SK-N-SH (cell line): ENCODE results near the gene TRIM29. TPM values are rescaled to one million over a fixed set of nuclear protein-coding genes. Genes with fewer than 3 reads are reported as not detected.

Source experiments
- CTCF ChIA-PET: fragments of 300-600, 350-600 bp; formaldehyde crosslinking; extraction: SDS; loops from one replicate; lab custom pipeline; 2021; lab: Yijun Ruan, JAX
- POLR2A ChIA-PET: fragments of 350-600 bp; sonication (Branson Sonifier 250); formaldehyde crosslinking; extraction: SDS; loops from one replicate; lab custom pipeline; 2020; ENCODE audit warnings: antibody characterized with exemption, inconsistent platforms; lab: Yijun Ruan, JAX
- DNase-seq: peaks from one replicate; pipeline ENCODE4 v3.0.0; 2012
- H2AFZ ChIP-seq: fragments of 200-600 bp; sonication (generic); 2 replicates; pipeline ENCODE4 v1.8.1; 2016; ENCODE audit warnings: antibody characterized with exemption, mild to moderate bottlenecking, low read depth
- H3F3A ChIP-seq: fragments of 200-600 bp; sonication (generic); replicated peaks from 2 replicates; pipeline ENCODE3; 2016; ENCODE audit warnings: antibody characterized with exemption, mild to moderate bottlenecking; ENCODE audit not compliant: insufficient read depth
- H3K27ac ChIP-seq, 2 experiments: fragments of 200-500 bp in 1 of 2; fragments of 200-600 bp in 1 of 2; sonication (Bioruptor generic) in 1 of 2; sonication (generic), shearing (Covaris generic) in 1 of 2; 2 replicates each; pipeline versions ENCODE4 v1.5.1 to v1.6.1; 2014 to 2016; ENCODE audit warnings: low read depth in 2 of 2, inconsistent platforms in 1 of 2, low read length in 1 of 2, mild to moderate bottlenecking in 1 of 2, mixed read lengths in 1 of 2
- H3K27me3 ChIP-seq: fragments of 200-600 bp; sonication (generic), shearing (Covaris generic); 2 replicates; pipeline ENCODE4 v1.6.1; 2016; ENCODE audit warnings: mixed run types; ENCODE audit not compliant: insufficient read depth
- H3K36me3 ChIP-seq, 2 experiments: fragments of 200-500 bp in 1 of 2; fragments of 200-600 bp in 1 of 2; sonication (Bioruptor generic) in 1 of 2; sonication (generic) in 1 of 2; replicated peaks in 1 of 2; 2 replicates each; pipeline versions ENCODE3 to v1.5.1; 2014 to 2016; ENCODE audit warnings: low read length in 1 of 2, mild to moderate bottlenecking in 1 of 2; ENCODE audit not compliant: insufficient read depth in 2 of 2, control insufficient read depth in 1 of 2
- H3K4me1 ChIP-seq, 2 experiments: fragments of 200-500 bp in 1 of 2; fragments of 200-600 bp in 1 of 2; sonication (Bioruptor generic) in 1 of 2; sonication (generic), shearing (Covaris generic) in 1 of 2; 2 replicates each; pipeline versions ENCODE4 v1.5.1 to v1.6.1; 2014 to 2016; ENCODE audit warnings: low read depth in 1 of 2, low read length in 1 of 2, mixed run types in 1 of 2; ENCODE audit not compliant: insufficient read depth in 2 of 2, control insufficient read depth in 1 of 2
- H3K4me2 ChIP-seq: fragments of 200-600 bp; sonication (generic), shearing (Covaris generic); 2 replicates; pipeline ENCODE4 v1.6.1; 2017; ENCODE audit warnings: mixed run types
- H3K4me3 ChIP-seq, 2 experiments: fragments of 200-500 bp in 1 of 2; fragments of 200-600 bp in 1 of 2; sonication (Bioruptor generic) in 1 of 2; sonication (generic), shearing (Covaris generic) in 1 of 2; 2 replicates each; pipeline versions ENCODE4 v1.5.1 to v1.8.1; 2014 to 2016; ENCODE audit warnings: low read depth in 2 of 2, inconsistent platforms in 1 of 2, low read length in 1 of 2, mild to moderate bottlenecking in 1 of 2, mixed read lengths in 1 of 2, moderate library complexity in 1 of 2
- H3K79me2 ChIP-seq: fragments of 200-600 bp; sonication (generic); 2 replicates; pipeline ENCODE4 v1.8.1; 2017; ENCODE audit warnings: mild to moderate bottlenecking; ENCODE audit not compliant: insufficient read depth
- H3K9ac ChIP-seq: fragments of 200-600 bp; sonication (generic); 2 replicates; pipeline ENCODE4 v1.6.1; 2017; ENCODE audit warnings: mixed run types
- H3K9me2 ChIP-seq: fragments of 200-600 bp; sonication (generic); 2 replicates; pipeline ENCODE4 v1.6.1; 2017; ENCODE audit warnings: mixed run types
- H3K9me3 ChIP-seq: fragments of 200-600 bp; sonication (generic); 2 replicates; pipeline ENCODE4 v1.6.1; 2017; ENCODE audit warnings: mixed run types, mild to moderate bottlenecking, moderate library complexity
- H4K20me1 ChIP-seq: fragments of 200-600 bp; sonication (generic); 2 replicates; pipeline ENCODE4 v1.6.1; 2017; ENCODE audit warnings: mild to moderate bottlenecking, mixed run types; ENCODE audit not compliant: insufficient read depth
- CHD2 ChIP-seq: fragments of 150-350 bp; IDR thresholded peaks from 2 replicates; pipeline ENCODE4 v1.6.1; 2018; ENCODE audit warnings: low read length; ENCODE audit not compliant: partially characterized antibody
- ELF1 ChIP-seq: IDR thresholded peaks from 2 replicates; pipeline ENCODE4 v1.4.0; 2012
- EZH2phosphoT487 ChIP-seq: fragments of 200-600 bp; sonication (generic); IDR thresholded peaks from 2 replicates; pipeline ENCODE4 v1.6.1; 2017; ENCODE audit warnings: low read depth, mixed run types, mild to moderate bottlenecking, antibody characterized with exemption, moderate library complexity, borderline replicate concordance
- FOSL2 ChIP-seq: IDR thresholded peaks from 2 replicates; pipeline ENCODE4 v1.4.0; 2012; ENCODE audit warnings: low read depth, mild to moderate bottlenecking, moderate library complexity, borderline replicate concordance
- MEF2A ChIP-seq: IDR thresholded peaks from 2 replicates; pipeline ENCODE4 v1.4.0; 2012; ENCODE audit warnings: low read depth, borderline replicate concordance
- MXI1 ChIP-seq: IDR thresholded peaks from 2 replicates; pipeline ENCODE4 v1.6.1; 2012; ENCODE audit warnings: mild to moderate bottlenecking, low read depth, low read length, improper control_type of control experiment
- NFIC ChIP-seq: IDR thresholded peaks from 2 replicates; pipeline ENCODE4 v1.4.0; 2012; ENCODE audit warnings: borderline replicate concordance
- WGBS: methylation state at CpG from one replicate; pipeline ENCODE4 v1.1.6; 2017; ENCODE audit warnings: low lambda C conversion rate; 5-methylcytosine and 5-hydroxymethylcytosine counted together
- polyA plus RNA-seq, 3 experiments: library from polyadenylated mRNA; depleted of rRNA; stranded (reverse); fragments of >200 nt; gene quantifications; 2 replicates each; pipeline ENCODE4 v1.2.3, GENCODE V29; 2012
- TF ChIP-seq, protein P1 (sequence below): IDR thresholded peaks from 2 replicates; pipeline ENCODE4; 2012
- TF ChIP-seq, protein P2 (sequence below): fragments of 150-350 bp; IDR thresholded peaks from 2 replicates; pipeline ENCODE4 v1.6.1; 2016; ENCODE audit warnings: mild to moderate bottlenecking, low read depth, low read length
- TF ChIP-seq, protein P3 (sequence below): fragments of 150-350 bp; IDR thresholded peaks from 2 replicates; pipeline ENCODE4 v1.6.1; 2017; ENCODE audit warnings: antibody characterized with exemption, low read length, low read depth, borderline replicate concordance
- TF ChIP-seq, protein P4 (sequence below): IDR thresholded peaks from 2 replicates; pipeline ENCODE4 v1.4.0; 2012; ENCODE audit warnings: low read depth

Gene TRIM29
- polyA plus RNA-seq, 1 of the 3 experiments (the other 2 are of a cell fraction) = 0.03 TPM

DNA sequence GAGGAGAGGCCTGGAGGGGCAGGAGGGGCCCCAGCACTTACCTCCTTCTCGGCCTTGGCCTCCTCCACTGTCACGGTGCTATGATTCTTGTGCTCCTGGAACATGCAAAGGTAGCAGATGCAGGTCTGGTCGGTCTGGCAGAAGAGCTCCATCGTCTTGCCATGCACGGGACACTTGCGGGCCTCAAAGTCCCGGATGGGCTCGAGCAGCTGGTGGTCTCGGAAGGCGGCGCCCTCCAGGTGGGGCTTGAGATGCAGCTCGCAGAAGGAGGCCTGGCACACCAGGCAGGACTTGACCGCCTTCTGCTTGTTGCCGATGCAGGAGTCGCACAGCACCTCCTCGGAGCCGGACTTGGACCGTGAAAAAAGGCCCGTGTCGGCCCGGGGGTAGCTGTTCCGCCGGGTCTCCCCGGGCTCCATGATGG, 714 bp downstream of the TRIM29 start:
- H2AFZ ChIP-seq = no peak overlapping the region
- no peaks in the 10 kb centered on the region for H3K9me2 ChIP-seq
- H3K4me2 ChIP-seq = no peak overlapping the region
- peak; percentile 5 for DNase-seq
- no peaks in the 10 kb centered on the region; the same call in 1 of the 2 replicates for H3K27me3 ChIP-seq
- ChIA-PET POLR2A (no interaction called here), CTCF (interaction anchor here (0.6 to 3.5 kb wide), 6 partner anchors 10 to 603 kb away, joined by 3 to 18 read pairs (median 3); no protein-coding TSS in a partner anchor)
- no peak overlapping the region for H3K27ac ChIP-seq
- H3F3A ChIP-seq = no peaks in the 10 kb centered on the region
- TF ChIP-seq, protein P1, sequence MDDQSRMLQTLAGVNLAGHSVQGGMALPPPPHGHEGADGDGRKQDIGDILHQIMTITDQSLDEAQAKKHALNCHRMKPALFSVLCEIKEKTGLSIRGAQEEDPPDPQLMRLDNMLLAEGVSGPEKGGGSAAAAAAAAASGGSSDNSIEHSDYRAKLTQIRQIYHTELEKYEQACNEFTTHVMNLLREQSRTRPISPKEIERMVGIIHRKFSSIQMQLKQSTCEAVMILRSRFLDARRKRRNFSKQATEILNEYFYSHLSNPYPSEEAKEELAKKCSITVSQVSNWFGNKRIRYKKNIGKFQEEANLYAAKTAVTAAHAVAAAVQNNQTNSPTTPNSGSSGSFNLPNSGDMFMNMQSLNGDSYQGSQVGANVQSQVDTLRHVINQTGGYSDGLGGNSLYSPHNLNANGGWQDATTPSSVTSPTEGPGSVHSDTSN = no peak
- TF ChIP-seq FOSL2 (no peak), MXI1 (no peak), NFIC (no peak), MEF2A (no peak), EZH2phosphoT487 (no peak), CHD2 (no peak), ELF1 (no peak)
- TF ChIP-seq, protein P2, sequence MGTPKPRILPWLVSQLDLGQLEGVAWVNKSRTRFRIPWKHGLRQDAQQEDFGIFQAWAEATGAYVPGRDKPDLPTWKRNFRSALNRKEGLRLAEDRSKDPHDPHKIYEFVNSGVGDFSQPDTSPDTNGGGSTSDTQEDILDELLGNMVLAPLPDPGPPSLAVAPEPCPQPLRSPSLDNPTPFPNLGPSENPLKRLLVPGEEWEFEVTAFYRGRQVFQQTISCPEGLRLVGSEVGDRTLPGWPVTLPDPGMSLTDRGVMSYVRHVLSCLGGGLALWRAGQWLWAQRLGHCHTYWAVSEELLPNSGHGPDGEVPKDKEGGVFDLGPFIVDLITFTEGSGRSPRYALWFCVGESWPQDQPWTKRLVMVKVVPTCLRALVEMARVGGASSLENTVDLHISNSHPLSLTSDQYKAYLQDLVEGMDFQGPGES = no peak
- TF ChIP-seq, protein P3, sequence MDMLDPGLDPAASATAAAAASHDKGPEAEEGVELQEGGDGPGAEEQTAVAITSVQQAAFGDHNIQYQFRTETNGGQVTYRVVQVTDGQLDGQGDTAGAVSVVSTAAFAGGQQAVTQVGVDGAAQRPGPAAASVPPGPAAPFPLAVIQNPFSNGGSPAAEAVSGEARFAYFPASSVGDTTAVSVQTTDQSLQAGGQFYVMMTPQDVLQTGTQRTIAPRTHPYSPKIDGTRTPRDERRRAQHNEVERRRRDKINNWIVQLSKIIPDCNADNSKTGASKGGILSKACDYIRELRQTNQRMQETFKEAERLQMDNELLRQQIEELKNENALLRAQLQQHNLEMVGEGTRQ = no peak
- TF ChIP-seq, protein P4, sequence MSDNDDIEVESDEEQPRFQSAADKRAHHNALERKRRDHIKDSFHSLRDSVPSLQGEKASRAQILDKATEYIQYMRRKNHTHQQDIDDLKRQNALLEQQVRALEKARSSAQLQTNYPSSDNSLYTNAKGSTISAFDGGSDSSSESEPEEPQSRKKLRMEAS = no peak
- no peaks in the 10 kb centered on the region for H3K36me3 ChIP-seq
- H3K9me3 ChIP-seq = no peaks in the 10 kb centered on the region
- H3K79me2 ChIP-seq = no peaks in the 10 kb centered on the region
- no peak overlapping the region for H3K9ac ChIP-seq
- WGBS = 77% methylated on average over 21 of the region's 24 CpGs
- no peaks in the 10 kb centered on the region for H4K20me1 ChIP-seq
- H3K4me1 ChIP-seq = peaks cover 0 to 30% of the 10 kb centered on the region in 2 experiments; a peak in 1 of 4 replicates
- H3K4me3 ChIP-seq = no peak overlapping the region

DNA sequence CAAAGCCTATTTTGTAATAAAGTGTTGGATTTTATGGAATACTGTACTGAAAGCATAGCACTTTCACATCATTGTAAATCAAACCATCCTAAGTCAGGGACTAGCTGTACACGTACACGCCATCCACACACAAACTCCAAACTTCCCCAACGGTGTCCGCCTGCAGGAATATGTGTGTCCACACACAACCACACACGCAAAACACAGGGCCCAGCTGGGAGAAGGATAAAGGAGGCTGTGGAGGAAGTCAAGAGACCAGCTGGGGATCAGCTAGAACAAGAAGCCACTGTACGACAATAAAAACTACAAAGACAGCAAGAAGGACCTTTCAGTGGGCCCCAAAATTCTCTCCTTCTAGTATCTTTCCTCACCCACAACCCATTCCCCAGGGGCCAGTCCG, 1.6 kb downstream of the TRIM29 start:
- TF ChIP-seq, protein P2 = no peak
- CTCF ChIA-PET = interaction anchor here (1.8 to 3.5 kb wide), 3 partner anchors 28 to 163 kb away, joined by 5 to 18 read pairs (median 6); no protein-coding TSS in a partner anchor

More for the DNA sequence above, 1.6 kb downstream of the TRIM29 start:
- Histone ChIP-seq H3F3A (no peaks in the 10 kb centered on the region), H2AFZ (no peak overlapping the region), H3K27me3 (no peaks in the 10 kb centered on the region; the same call in 1 of the 2 replicates), H3K9me2 (no peaks in the 10 kb centered on the region), H3K4me1 (peaks cover 0 to 34% of the 10 kb centered on the region in 2 experiments; a peak in 1 of 4 replicates), H3K79me2 (no peaks in the 10 kb centered on the region), H3K4me2 (no peak overlapping the region), H3K9me3 (no peaks in the 10 kb centered on the region), H3K27ac (no peak overlapping the region), H3K36me3 (no peaks in the 10 kb centered on the region), H3K9ac (no peak overlapping the region), H4K20me1 (no peaks in the 10 kb centered on the region), H3K4me3 (no peak overlapping the region)
- POLR2A ChIA-PET = no interaction called here
- WGBS = 64% methylated on average over 7 of the region's 7 CpGs
- peak; percentile 2 for DNase-seq
